B cell (primary cell): ENCODE data around the gene DYNLRB2. TPM values are rescaled to one million over a fixed set of nuclear protein-coding genes. Genes with fewer than 3 reads are reported as not detected.

ENCODE experiments used
- ATAC-seq: fragments of 200-7000 bp; cut with Tn5 transposase; one replicate; pipeline ENCODE4 v1.10.0; 2021; ENCODE audit warnings: low read depth, mild to moderate bottlenecking, moderate number of reproducible peaks, moderate library complexity
- CTCF ChIA-PET: fragments of 350-600 bp; sonication (Branson Sonifier 250); formaldehyde crosslinking; loops from one replicate; lab custom pipeline; 2021; ENCODE audit warnings: antibody characterized with exemption, inconsistent platforms; lab: Charles Lee
- POLR2A ChIA-PET: fragments of 350-600 bp; sonication (Branson Sonifier 250); formaldehyde crosslinking; loops from one replicate; lab custom pipeline; 2021; ENCODE audit warnings: antibody characterized with exemption; lab: Charles Lee
- DNase-seq: peaks from one replicate; pipeline ENCODE4 v3.0.0; 2013
- H2AFZ ChIP-seq: 2 replicates; pipeline ENCODE4 v1.6.1; 2012; ENCODE audit warnings: mild to moderate bottlenecking, low read depth, low read length; ENCODE audit not compliant: insufficient read depth, poor library complexity, severe bottlenecking
- H3K27ac ChIP-seq, 2 donors: 1 replicate in 1 of 2; 2 replicates in 1 of 2; pipeline ENCODE4 v1.5.1; 2012 to 2013; ENCODE audit warnings: low read length in 2 of 2, mild to moderate bottlenecking in 2 of 2, moderate library complexity in 1 of 2
- H3K27me3 ChIP-seq, 4 experiments: fragments of 200-600 bp in 1 of 4; sonication (generic) in 1 of 4; replicated peaks in 1 of 4; 1 replicate in 2 of 4; 2 replicates in 2 of 4; pipeline versions ENCODE4 v1.6.1 to v1.7.0; 2013 to 2016; ENCODE audit warnings: low read length in 3 of 4, mild to moderate bottlenecking in 2 of 4, mixed read lengths in 1 of 4, moderate library complexity in 1 of 4; ENCODE audit not compliant: insufficient read depth in 4 of 4, control insufficient read depth in 3 of 4; ENCODE audit errors: control extremely low read depth in 1 of 4
- H3K36me3 ChIP-seq, 2 experiments: replicated peaks in 1 of 2; 1 replicate in 1 of 2; 2 replicates in 1 of 2; pipeline versions ENCODE4 v1.6.1 to v1.7.1; 2013; ENCODE audit warnings: low read length in 1 of 2; ENCODE audit not compliant: insufficient read depth in 2 of 2, control insufficient read depth in 1 of 2; ENCODE audit errors: control extremely low read depth in 1 of 2, extremely low read depth in 1 of 2
- H3K4me1 ChIP-seq, 2 donors: fragments of 200-600 bp in 1 of 2; sonication (generic) in 1 of 2; 1 replicate in 1 of 2; 2 replicates in 1 of 2; pipeline versions ENCODE4 v1.5.1 to v1.6.1; 2013 to 2017; ENCODE audit warnings: low read length in 2 of 2; ENCODE audit not compliant: control insufficient read depth in 2 of 2, insufficient read depth in 2 of 2
- H3K4me2 ChIP-seq: replicated peaks from 2 replicates; pipeline ENCODE3; 2012; ENCODE audit warnings: mild to moderate bottlenecking, low read depth, low read length; ENCODE audit not compliant: poor library complexity, severe bottlenecking
- H3K4me3 ChIP-seq, 5 experiments: fragments of 200-600 bp in 1 of 5; sonication (generic) in 1 of 5; 1 replicate in 3 of 5; 2 replicates in 2 of 5; pipeline versions ENCODE4 v1.5.1 to v1.7.0; 2011 to 2016; ENCODE audit warnings: low read length in 4 of 5, mild to moderate bottlenecking in 4 of 5, low read depth in 2 of 5, control low read depth in 1 of 5, moderate library complexity in 1 of 5; ENCODE audit not compliant: insufficient read depth in 1 of 5; ENCODE audit errors: control extremely low read depth in 1 of 5, extremely low read depth in 1 of 5
- H3K79me2 ChIP-seq: fragments of 200-600 bp; sonication (generic); one replicate; pipeline ENCODE4 v1.6.0; 2016; ENCODE audit warnings: low read length; ENCODE audit not compliant: control insufficient read depth, insufficient read depth
- H3K9ac ChIP-seq: fragments of 200-600 bp; sonication (generic); 2 replicates; pipeline ENCODE4 v1.6.1; 2017; ENCODE audit warnings: mild to moderate bottlenecking, low read length, moderate library complexity
- H3K9me3 ChIP-seq, 3 donors: one replicate each; pipeline versions ENCODE4 v1.6.1 to v1.7.1; 2013; ENCODE audit warnings: low read length in 2 of 3; ENCODE audit not compliant: control insufficient read depth in 2 of 3, insufficient read depth in 1 of 3; ENCODE audit errors: control extremely low read depth in 1 of 3
- H4K20me1 ChIP-seq: 2 replicates; pipeline ENCODE4 v1.6.0; 2012; ENCODE audit warnings: mild to moderate bottlenecking, low read length; ENCODE audit not compliant: insufficient read depth, control insufficient read depth, poor library complexity, severe bottlenecking
- H3K27ac Mint-ChIP-seq: one replicate; pipeline ENCODE4 v1.8.0; 2021; ENCODE audit warnings: mixed read lengths
- H3K27me3 Mint-ChIP-seq: one replicate; pipeline ENCODE4 v1.8.0; 2021; ENCODE audit warnings: mixed read lengths
- H3K4me1 Mint-ChIP-seq: one replicate; pipeline ENCODE4 v1.8.0; 2021; ENCODE audit warnings: mixed read lengths
- H3K4me3 Mint-ChIP-seq: one replicate; pipeline ENCODE4 v1.8.0; 2021; ENCODE audit warnings: mixed read lengths
- H3K9me3 Mint-ChIP-seq: one replicate; pipeline ENCODE4 v1.8.0; 2022; ENCODE audit warnings: mixed read lengths; ENCODE audit not compliant: insufficient read depth
- EZH2 ChIP-seq: IDR thresholded peaks from 2 replicates; pipeline ENCODE4 v1.6.1; 2012; ENCODE audit warnings: borderline replicate concordance, low read depth, mild to moderate bottlenecking, moderate library complexity, low read length; ENCODE audit not compliant: insufficient read depth, poor library complexity, severe bottlenecking
- WGBS: methylation state at CpG from one replicate; pipeline ENCODE4 v1.1.5; 2013; ENCODE audit warnings: missing lambda C conversion rate; ENCODE audit not compliant: insufficient coverage; 5-methylcytosine and 5-hydroxymethylcytosine counted together
- intact Hi-C: fragments of 100-400 bp; cut with micrococcal nuclease; formaldehyde crosslinking; loops from one replicate; pipeline ENCODE4 v1.10.0; 2022
- polyA minus RNA-seq: library from RNA; depleted of rRNA, polyadenylated mRNA; stranded (reverse); fragments of >200 nt; gene quantifications from 2 replicates; pipeline ENCODE4 v1.2.3, GENCODE V29; 2012
- polyA plus RNA-seq: library from polyadenylated mRNA; depleted of rRNA; stranded (reverse); fragments of >200 nt; gene quantifications from 2 replicates; pipeline ENCODE4 v1.2.3, GENCODE V29; 2012
- total RNA-seq, 2 donors: library from RNA; stranded (reverse); fragments of 120-200 nt in 1 of 2; gene quantifications; 1 replicate in 1 of 2; 2 replicates in 1 of 2; pipeline versions ENCODE4 v1.2.3 to v1.2.4, GENCODE V29; 2013 to 2022
- TF ChIP-seq, protein P1 (sequence below): fragments of 200-600 bp; IDR thresholded peaks from one replicate; pipeline ENCODE4 v1.8.0; 2022; ENCODE audit warnings: antibody characterized with exemption, mild to moderate bottlenecking

The DYNLRB2 gene
- total RNA-seq (not detected in 2 replicates), polyA plus RNA-seq (not detected in 2 replicates), polyA minus RNA-seq (not detected in 2 replicates)
- total RNA-seq (2013) = 0.14 TPM

- H3K4me3 ChIP-seq = peak within 1 kb of the TSS; percentile 59 to 85 (median 73)
- no peaks in the 10 kb centered on the region for H3K36me3 ChIP-seq
- H3K9me3 ChIP-seq = no peaks in the 10 kb centered on the region
- H3K27me3 ChIP-seq = peaks cover 0 to 6% (median 0%) of the 10 kb centered on the region in 4 experiments
- H3K4me1 ChIP-seq = peaks cover 8 to 11% of the 10 kb centered on the region in 2 donors
- H3K4me2 ChIP-seq = peak within 1 kb of the TSS; percentile 90
- Mint-ChIP-seq H3K4me3 (peak within 1 kb of the TSS; percentile 97), H3K9me3 (no peaks in the 10 kb centered on the region), H3K27ac (peak within 1 kb of the TSS; percentile 98), H3K4me1 (peaks cover 14% of the 10 kb centered on the region), H3K27me3 (peaks cover 11% of the 10 kb centered on the region)
- POLR2A ChIA-PET = no interaction called here
- intact Hi-C loops = loop anchor here (2.0 to 5.0 kb wide), 4 partner anchors 132 to 536 kb away; partner anchors contain the start of genes C16orf46 and CDYL2
- H3K27ac ChIP-seq = peak within 1 kb of the TSS; percentile 54 to 84
- CTCF ChIA-PET = interaction anchor here (4.5 kb wide), 1 partner anchor 15 kb away, joined by 28 read pairs; no protein-coding TSS in a partner anchor
- WGBS = 2% methylated on average over 51 of the region's 55 CpGs
- ATAC-seq = peak; percentile 89
- peak within 1 kb of the TSS; percentile 94 for H2AFZ ChIP-seq
- TF ChIP-seq EZH2 = no peak
- TF ChIP-seq, protein P1, sequence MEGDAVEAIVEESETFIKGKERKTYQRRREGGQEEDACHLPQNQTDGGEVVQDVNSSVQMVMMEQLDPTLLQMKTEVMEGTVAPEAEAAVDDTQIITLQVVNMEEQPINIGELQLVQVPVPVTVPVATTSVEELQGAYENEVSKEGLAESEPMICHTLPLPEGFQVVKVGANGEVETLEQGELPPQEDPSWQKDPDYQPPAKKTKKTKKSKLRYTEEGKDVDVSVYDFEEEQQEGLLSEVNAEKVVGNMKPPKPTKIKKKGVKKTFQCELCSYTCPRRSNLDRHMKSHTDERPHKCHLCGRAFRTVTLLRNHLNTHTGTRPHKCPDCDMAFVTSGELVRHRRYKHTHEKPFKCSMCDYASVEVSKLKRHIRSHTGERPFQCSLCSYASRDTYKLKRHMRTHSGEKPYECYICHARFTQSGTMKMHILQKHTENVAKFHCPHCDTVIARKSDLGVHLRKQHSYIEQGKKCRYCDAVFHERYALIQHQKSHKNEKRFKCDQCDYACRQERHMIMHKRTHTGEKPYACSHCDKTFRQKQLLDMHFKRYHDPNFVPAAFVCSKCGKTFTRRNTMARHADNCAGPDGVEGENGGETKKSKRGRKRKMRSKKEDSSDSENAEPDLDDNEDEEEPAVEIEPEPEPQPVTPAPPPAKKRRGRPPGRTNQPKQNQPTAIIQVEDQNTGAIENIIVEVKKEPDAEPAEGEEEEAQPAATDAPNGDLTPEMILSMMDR = no peak
- H4K20me1 ChIP-seq = no peaks in the 10 kb centered on the region
- H3K79me2 ChIP-seq = no peaks in the 10 kb centered on the region
- DNase-seq = peak; percentile 96
- H3K9ac ChIP-seq = peak within 1 kb of the TSS; percentile 75
Observed at GRCh38 chr16:80540516-80541305, at the start of gene DYNLRB2. Gene DYNLRB2, plus strand, starts transcription at chr16:80540993. Its CDS starts 84 bp downstream, at chr16:80541077.
